COR-L47 (cell line): ENCODE results near the gene IGF1.
"Not testable (repeated sequence)": the region's sequence is repeated elsewhere in the genome, so short reads cannot be mapped to it uniquely, and the experiment has no call there.

Experiments
- DNase-seq: peaks from one replicate; lab custom pipeline; 2025; lab: John Stamatoyannopoulos, UW

Gene IGF1

GRCh38 chr12:102461501-102461900 lies 18.9 kb downstream of the IGF1 start:
- DNase-seq = no peak

GRCh38 chr12:102459314-102459713 lies 21.0 kb downstream of the IGF1 start:
- no peak for DNase-seq

- no peak for DNase-seq
Observed at GRCh38 chr12:102454808-102455760, 25.3 kb downstream of the IGF1 start.

GRCh38 chr12:102454330-102454729 lies 26.0 kb downstream of the IGF1 start:
- DNase-seq = no peak

- DNase-seq = no peak
Observed at GRCh38 chr12:102452605-102453004, 27.8 kb downstream of the IGF1 start.

- not testable (repeated sequence) for DNase-seq
Observed at GRCh38 chr12:102449018-102449417, 31.3 kb downstream of the IGF1 start.

- not testable (repeated sequence) for DNase-seq
Observed at GRCh38 chr12:102447426-102447825, 32.9 kb downstream of the IGF1 start.

- DNase-seq = no peak
Observed at GRCh38 chr12:102444707-102445106, 35.7 kb downstream of the IGF1 start.

GRCh38 chr12:102444093-102444492 lies 36.3 kb downstream of the IGF1 start:
- DNase-seq = no peak

GRCh38 chr12:102441077-102441596 lies 39.2 kb downstream of the IGF1 start:
- DNase-seq = no peak

GRCh38 chr12:102439426-102440405 lies 40.6 kb downstream of the IGF1 start:
- DNase-seq = no peak

GRCh38 chr12:102438827-102439210 lies 41.5 kb downstream of the IGF1 start:
- no peak for DNase-seq

- DNase-seq = no peak
Observed at GRCh38 chr12:102438047-102438826, 42.1 kb downstream of the IGF1 start.

- DNase-seq = no peak
Observed at GRCh38 chr12:102437511-102437910, 42.9 kb downstream of the IGF1 start.

GRCh38 chr12:102436867-102437266 lies 43.5 kb downstream of the IGF1 start:
- no peak for DNase-seq

- no peak for DNase-seq
Observed at GRCh38 chr12:102435827-102436436, 44.4 kb downstream of the IGF1 start.

GRCh38 chr12:102433304-102433703 lies 47.1 kb downstream of the IGF1 start:
- no peak for DNase-seq

- no peak for DNase-seq
Observed at GRCh38 chr12:102430661-102431060, 49.7 kb downstream of the IGF1 start.

GRCh38 chr12:102429211-102430154 lies 50.9 kb downstream of the IGF1 start:
- DNase-seq = no peak

GRCh38 chr12:102427543-102427941 lies 52.8 kb downstream of the IGF1 start:
- DNase-seq = no peak
